Measurements from ENCODE around the gene SHQ1.

The SHQ1 gene

DNA sequence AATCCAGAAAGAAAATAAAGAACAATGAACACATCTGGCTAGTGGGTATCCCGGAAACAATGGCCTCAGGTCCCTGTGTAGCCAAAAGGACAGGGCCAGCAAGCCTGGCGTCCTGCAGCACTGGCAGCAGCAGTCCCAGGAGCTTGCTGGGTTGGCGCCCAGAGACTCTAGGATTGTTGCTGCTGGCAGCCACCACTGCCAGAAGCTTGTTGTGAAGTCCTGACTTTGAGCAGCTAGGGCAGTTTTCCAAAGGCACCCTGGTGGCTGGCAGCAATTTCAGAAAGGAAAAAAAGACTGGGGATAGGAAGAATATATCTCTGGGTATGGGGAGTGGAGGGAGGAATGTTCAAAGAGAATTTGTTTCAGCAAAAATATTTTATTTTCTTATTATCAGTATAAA lies 11.3 kb downstream of the SHQ1 start:
- ChIA-PET POLR2A (no interaction called here), CTCF (interaction anchor here (1.5 kb wide), 1 partner anchor 22 kb away, joined by 3 read pairs; no protein-coding TSS in a partner anchor)
- H3K4me3 ChIP-seq (ENCODE audit: low read depth, low read length), result no peak overlapping the region
- H3K36me3 ChIP-seq (ENCODE audit: control insufficient read depth in 2 of 2, insufficient read depth in 1 of 2, low read length in 2 of 2), result peaks cover 6 to 69% of the 10 kb centered on the region in 2 experiments; a peak in 2 of 3 replicates
- H3K27ac ChIP-seq (ENCODE audit: extremely low read depth, low read depth, low read length), result no peak overlapping the region
- H3K9me3 ChIP-seq (ENCODE audit: control insufficient read depth, insufficient read depth, low read depth, low read length), result no peaks in the 10 kb centered on the region
- no peak for TF ChIP-seq RBAK (tag by site-specific recombination; IDR thresholded peaks at IDR 0.05)
- TF ChIP-seq, protein P1, sequence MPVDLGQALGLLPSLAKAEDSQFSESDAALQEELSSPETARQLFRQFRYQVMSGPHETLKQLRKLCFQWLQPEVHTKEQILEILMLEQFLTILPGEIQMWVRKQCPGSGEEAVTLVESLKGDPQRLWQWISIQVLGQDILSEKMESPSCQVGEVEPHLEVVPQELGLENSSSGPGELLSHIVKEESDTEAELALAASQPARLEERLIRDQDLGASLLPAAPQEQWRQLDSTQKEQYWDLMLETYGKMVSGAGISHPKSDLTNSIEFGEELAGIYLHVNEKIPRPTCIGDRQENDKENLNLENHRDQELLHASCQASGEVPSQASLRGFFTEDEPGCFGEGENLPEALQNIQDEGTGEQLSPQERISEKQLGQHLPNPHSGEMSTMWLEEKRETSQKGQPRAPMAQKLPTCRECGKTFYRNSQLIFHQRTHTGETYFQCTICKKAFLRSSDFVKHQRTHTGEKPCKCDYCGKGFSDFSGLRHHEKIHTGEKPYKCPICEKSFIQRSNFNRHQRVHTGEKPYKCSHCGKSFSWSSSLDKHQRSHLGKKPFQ (tag by site-specific recombination; IDR thresholded peaks at IDR 0.05), result no peak
- TF ChIP-seq, protein P2, sequence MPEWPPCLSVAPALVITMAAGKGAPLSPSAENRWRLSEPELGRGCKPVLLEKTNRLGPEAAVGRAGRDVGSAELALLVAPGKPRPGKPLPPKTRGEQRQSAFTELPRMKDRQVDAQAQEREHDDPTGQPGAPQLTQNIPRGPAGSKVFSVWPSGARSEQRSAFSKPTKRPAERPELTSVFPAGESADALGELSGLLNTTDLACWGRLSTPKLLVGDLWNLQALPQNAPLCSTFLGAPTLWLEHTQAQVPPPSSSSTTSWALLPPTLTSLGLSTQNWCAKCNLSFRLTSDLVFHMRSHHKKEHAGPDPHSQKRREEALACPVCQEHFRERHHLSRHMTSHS (tag by site-specific recombination; IDR thresholded peaks at IDR 0.05), result no peak
- TF ChIP-seq, protein P3, sequence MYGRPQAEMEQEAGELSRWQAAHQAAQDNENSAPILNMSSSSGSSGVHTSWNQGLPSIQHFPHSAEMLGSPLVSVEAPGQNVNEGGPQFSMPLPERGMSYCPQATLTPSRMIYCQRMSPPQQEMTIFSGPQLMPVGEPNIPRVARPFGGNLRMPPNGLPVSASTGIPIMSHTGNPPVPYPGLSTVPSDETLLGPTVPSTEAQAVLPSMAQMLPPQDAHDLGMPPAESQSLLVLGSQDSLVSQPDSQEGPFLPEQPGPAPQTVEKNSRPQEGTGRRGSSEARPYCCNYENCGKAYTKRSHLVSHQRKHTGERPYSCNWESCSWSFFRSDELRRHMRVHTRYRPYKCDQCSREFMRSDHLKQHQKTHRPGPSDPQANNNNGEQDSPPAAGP (tag by site-specific recombination; IDR thresholded peaks at IDR 0.05), result no peak
- TF ChIP-seq WT1 (tag by site-specific recombination; IDR thresholded peaks at IDR 0.05), result no peak
- no peak for TF ChIP-seq ZNF146 (tag by site-specific recombination; IDR thresholded peaks at IDR 0.05)
- TF ChIP-seq, protein P4, sequence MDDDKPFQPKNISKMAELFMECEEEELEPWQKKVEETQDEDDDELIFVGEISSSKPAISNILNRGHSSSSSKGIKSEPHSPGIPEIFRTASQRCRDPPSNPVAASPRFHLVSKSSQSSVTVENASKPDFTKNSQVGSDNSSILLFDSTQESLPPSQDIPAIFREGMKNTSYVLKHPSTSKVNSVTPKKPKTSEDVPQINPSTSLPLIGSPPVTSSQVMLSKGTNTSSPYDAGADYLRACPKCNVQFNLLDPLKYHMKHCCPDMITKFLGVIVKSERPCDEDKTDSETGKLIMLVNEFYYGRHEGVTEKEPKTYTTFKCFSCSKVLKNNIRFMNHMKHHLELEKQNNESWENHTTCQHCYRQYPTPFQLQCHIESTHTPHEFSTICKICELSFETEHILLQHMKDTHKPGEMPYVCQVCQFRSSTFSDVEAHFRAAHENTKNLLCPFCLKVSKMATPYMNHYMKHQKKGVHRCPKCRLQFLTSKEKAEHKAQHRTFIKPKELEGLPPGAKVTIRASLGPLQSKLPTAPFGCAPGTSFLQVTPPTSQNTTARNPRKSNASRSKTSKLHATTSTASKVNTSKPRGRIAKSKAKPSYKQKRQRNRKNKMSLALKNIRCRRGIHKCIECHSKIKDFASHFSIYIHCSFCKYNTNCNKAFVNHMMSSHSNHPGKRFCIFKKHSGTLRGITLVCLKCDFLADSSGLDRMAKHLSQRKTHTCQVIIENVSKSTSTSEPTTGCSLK (tag by site-specific recombination; IDR thresholded peaks at IDR 0.05), result no peak
- TF ChIP-seq ZNF623 (tag by site-specific recombination; IDR thresholded peaks at IDR 0.05), result no peak
- no peak for TF ChIP-seq ZNF19 (tag by site-specific recombination; IDR thresholded peaks at IDR 0.05; ENCODE audit: low read depth)
- TF ChIP-seq, protein P5, sequence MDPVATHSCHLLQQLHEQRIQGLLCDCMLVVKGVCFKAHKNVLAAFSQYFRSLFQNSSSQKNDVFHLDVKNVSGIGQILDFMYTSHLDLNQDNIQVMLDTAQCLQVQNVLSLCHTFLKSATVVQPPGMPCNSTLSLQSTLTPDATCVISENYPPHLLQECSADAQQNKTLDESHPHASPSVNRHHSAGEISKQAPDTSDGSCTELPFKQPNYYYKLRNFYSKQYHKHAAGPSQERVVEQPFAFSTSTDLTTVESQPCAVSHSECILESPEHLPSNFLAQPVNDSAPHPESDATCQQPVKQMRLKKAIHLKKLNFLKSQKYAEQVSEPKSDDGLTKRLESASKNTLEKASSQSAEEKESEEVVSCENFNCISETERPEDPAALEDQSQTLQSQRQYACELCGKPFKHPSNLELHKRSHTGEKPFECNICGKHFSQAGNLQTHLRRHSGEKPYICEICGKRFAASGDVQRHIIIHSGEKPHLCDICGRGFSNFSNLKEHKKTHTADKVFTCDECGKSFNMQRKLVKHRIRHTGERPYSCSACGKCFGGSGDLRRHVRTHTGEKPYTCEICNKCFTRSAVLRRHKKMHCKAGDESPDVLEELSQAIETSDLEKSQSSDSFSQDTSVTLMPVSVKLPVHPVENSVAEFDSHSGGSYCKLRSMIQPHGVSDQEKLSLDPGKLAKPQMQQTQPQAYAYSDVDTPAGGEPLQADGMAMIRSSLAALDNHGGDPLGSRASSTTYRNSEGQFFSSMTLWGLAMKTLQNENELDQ (tag by site-specific recombination; IDR thresholded peaks at IDR 0.05; ENCODE audit: low read depth), result no peak
- TF ChIP-seq, protein P6, sequence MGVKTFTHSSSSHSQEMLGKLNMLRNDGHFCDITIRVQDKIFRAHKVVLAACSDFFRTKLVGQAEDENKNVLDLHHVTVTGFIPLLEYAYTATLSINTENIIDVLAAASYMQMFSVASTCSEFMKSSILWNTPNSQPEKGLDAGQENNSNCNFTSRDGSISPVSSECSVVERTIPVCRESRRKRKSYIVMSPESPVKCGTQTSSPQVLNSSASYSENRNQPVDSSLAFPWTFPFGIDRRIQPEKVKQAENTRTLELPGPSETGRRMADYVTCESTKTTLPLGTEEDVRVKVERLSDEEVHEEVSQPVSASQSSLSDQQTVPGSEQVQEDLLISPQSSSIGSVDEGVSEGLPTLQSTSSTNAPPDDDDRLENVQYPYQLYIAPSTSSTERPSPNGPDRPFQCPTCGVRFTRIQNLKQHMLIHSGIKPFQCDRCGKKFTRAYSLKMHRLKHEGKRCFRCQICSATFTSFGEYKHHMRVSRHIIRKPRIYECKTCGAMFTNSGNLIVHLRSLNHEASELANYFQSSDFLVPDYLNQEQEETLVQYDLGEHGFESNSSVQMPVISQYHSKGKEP (tag by site-specific recombination; IDR thresholded peaks at IDR 0.05), result no peak
- TF ChIP-seq, protein P7, sequence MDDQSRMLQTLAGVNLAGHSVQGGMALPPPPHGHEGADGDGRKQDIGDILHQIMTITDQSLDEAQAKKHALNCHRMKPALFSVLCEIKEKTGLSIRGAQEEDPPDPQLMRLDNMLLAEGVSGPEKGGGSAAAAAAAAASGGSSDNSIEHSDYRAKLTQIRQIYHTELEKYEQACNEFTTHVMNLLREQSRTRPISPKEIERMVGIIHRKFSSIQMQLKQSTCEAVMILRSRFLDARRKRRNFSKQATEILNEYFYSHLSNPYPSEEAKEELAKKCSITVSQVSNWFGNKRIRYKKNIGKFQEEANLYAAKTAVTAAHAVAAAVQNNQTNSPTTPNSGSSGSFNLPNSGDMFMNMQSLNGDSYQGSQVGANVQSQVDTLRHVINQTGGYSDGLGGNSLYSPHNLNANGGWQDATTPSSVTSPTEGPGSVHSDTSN (CRISPR knock-in tag; IDR thresholded peaks at IDR 0.05), result no peak
- no peaks in the 10 kb centered on the region for H3K4me1 ChIP-seq (ENCODE audit: control insufficient read depth, insufficient read depth, low read length)

DNA sequence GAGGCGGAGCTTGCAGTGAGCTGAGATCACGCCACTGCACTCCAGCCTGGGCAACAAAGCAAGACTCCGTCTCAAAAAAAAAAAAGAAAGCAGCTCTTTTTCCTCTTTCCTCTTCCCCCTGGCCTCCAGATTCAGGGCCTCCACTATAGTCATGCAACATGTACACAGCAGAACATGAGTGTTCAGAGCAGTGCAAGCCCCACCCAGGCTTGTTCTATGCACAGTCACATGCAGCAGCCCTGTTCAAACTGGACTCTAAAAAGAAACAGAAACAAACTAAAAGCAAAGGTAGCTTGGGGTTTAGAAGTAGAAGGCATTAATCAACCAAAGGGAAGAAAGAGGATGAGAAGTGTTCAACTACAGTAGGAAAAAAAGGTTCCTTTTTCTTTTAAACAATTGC lies 11.8 kb downstream of the SHQ1 start:
- no peaks in the 10 kb centered on the region for H3K9me3 ChIP-seq (ENCODE audit: control insufficient read depth, insufficient read depth, low read depth, low read length)
- POLR2A ChIA-PET, result no interaction called here
- CTCF ChIA-PET, result interaction anchor here (1.5 kb wide), 1 partner anchor 21 kb away, joined by 3 read pairs; no protein-coding TSS in a partner anchor
- H3K4me1 ChIP-seq (ENCODE audit: control insufficient read depth, insufficient read depth, low read length), result no peaks in the 10 kb centered on the region
- no peak overlapping the region for H3K27ac ChIP-seq (ENCODE audit: extremely low read depth, low read depth, low read length)
- H3K36me3 ChIP-seq (ENCODE audit: control insufficient read depth in 2 of 2, insufficient read depth in 1 of 2, low read length in 2 of 2), result peaks cover 6 to 69% of the 10 kb centered on the region in 2 experiments; a peak in 2 of 3 replicates
- TF ChIP-seq ZEB2 (tag by site-specific recombination; IDR thresholded peaks at IDR 0.05), result no peak
- TF ChIP-seq, protein P8, sequence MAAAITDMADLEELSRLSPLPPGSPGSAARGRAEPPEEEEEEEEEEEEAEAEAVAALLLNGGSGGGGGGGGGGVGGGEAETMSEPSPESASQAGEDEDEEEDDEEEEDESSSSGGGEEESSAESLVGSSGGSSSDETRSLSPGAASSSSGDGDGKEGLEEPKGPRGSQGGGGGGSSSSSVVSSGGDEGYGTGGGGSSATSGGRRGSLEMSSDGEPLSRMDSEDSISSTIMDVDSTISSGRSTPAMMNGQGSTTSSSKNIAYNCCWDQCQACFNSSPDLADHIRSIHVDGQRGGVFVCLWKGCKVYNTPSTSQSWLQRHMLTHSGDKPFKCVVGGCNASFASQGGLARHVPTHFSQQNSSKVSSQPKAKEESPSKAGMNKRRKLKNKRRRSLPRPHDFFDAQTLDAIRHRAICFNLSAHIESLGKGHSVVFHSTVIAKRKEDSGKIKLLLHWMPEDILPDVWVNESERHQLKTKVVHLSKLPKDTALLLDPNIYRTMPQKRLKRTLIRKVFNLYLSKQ (tag by site-specific recombination; IDR thresholded peaks at IDR 0.05; ENCODE audit: borderline replicate concordance), result no peak
- TF ChIP-seq, protein P9, sequence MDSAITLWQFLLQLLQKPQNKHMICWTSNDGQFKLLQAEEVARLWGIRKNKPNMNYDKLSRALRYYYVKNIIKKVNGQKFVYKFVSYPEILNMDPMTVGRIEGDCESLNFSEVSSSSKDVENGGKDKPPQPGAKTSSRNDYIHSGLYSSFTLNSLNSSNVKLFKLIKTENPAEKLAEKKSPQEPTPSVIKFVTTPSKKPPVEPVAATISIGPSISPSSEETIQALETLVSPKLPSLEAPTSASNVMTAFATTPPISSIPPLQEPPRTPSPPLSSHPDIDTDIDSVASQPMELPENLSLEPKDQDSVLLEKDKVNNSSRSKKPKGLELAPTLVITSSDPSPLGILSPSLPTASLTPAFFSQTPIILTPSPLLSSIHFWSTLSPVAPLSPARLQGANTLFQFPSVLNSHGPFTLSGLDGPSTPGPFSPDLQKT (IDR thresholded peaks at IDR 0.05; ENCODE audit: borderline replicate concordance, low read depth, low read length), result no peak
- no peak for TF ChIP-seq OSR2 (tag by site-specific recombination; IDR thresholded peaks at IDR 0.05)
- H3K4me3 ChIP-seq (ENCODE audit: low read depth, low read length), result no peak overlapping the region

All from HEK293 (cell line).